Caco-2 (cell line): ENCODE data around the gene SKIC8. TPM values are rescaled to one million over a fixed set of nuclear protein-coding genes. Genes with fewer than 3 reads are reported as not detected.

Experiments
- BruUV-seq: library from RNA; stranded (reverse); fragments of 400-500 nt; replicated peaks from 2 replicates; lab custom pipeline; 2021; lab: Mats Ljungman, UMichigan
- CTCF ChIA-PET: fragments of 300-600 bp; sonication (Branson Sonifier 250); formaldehyde crosslinking; loops from one replicate; lab custom pipeline; 2022; ENCODE audit warnings: antibody characterized with exemption; lab: Charles Lee
- POLR2A ChIA-PET: fragments of 300-600 bp; sonication (Branson Sonifier 250); formaldehyde crosslinking; loops from one replicate; lab custom pipeline; 2022; ENCODE audit warnings: antibody characterized with exemption; lab: Charles Lee
- DNase-seq, 2 experiments: peaks; one replicate each; pipeline versions ENCODE4 v3.0.0 to v3.0.0-alpha.2; 2020 to 2022
- H3K27me3 ChIP-seq: replicated peaks from 2 replicates; pipeline ENCODE4 v1.6.0; 2011; ENCODE audit warnings: low read length; ENCODE audit not compliant: control insufficient read depth, insufficient read depth
- H3K36me3 ChIP-seq: 2 replicates; pipeline ENCODE4 v1.5.1; 2011; ENCODE audit warnings: low read length; ENCODE audit not compliant: control insufficient read depth, insufficient read depth
- H3K4me1 ChIP-seq: fragments of 250-450 bp; sonication (Bioruptor Pico); 2 replicates; pipeline ENCODE4 v1.5.1; 2020; ENCODE audit warnings: mild to moderate bottlenecking
- H3K4me3 ChIP-seq: 2 replicates; pipeline ENCODE4 v1.5.1; 2011; ENCODE audit warnings: low read depth, mild to moderate bottlenecking, control low read depth, low read length
- H3K9me3 ChIP-seq: fragments of 250-450 bp; sonication (Bioruptor Pico); 2 replicates; pipeline ENCODE4 v1.5.1; 2020; ENCODE audit warnings: mild to moderate bottlenecking, moderate library complexity
- H3K27ac Mint-ChIP-seq: one replicate; pipeline ENCODE4 v1.8.0; 2022; ENCODE audit warnings: mixed read lengths; ENCODE audit not compliant: unreplicated experiment
- H3K27me3 Mint-ChIP-seq: one replicate; pipeline ENCODE4 v1.8.0; 2022; ENCODE audit warnings: mixed read lengths; ENCODE audit not compliant: insufficient read depth, unreplicated experiment
- H3K36me3 Mint-ChIP-seq: one replicate; pipeline ENCODE4 v1.8.0; 2022; ENCODE audit warnings: mild to moderate bottlenecking, mixed read lengths; ENCODE audit not compliant: insufficient read depth, unreplicated experiment
- H3K4me1 Mint-ChIP-seq: one replicate; pipeline ENCODE4 v1.8.0; 2022; ENCODE audit warnings: low read depth, mixed read lengths; ENCODE audit not compliant: unreplicated experiment
- H3K4me3 Mint-ChIP-seq: one replicate; pipeline ENCODE4 v1.8.0; 2022; ENCODE audit warnings: mild to moderate bottlenecking, moderate library complexity, mixed read lengths; ENCODE audit not compliant: unreplicated experiment
- H3K9me3 Mint-ChIP-seq: one replicate; pipeline ENCODE4 v1.8.0; 2022; ENCODE audit warnings: mixed read lengths; ENCODE audit not compliant: unreplicated experiment
- intact Hi-C: fragments of 100-400 bp; cut with micrococcal nuclease; formaldehyde crosslinking; loops from one replicate; pipeline ENCODE4 v1.10.0; 2022; ENCODE audit not compliant: unreplicated experiment
- total RNA-seq: library from RNA; stranded (reverse); gene quantifications from 2 replicates; pipeline ENCODE4 v1.2.3, GENCODE V29; 2022
- TF ChIP-seq, protein P1 (sequence below), 2 experiments: fragments of 200-600 bp in 1 of 2; IDR thresholded peaks; 1 replicate in 1 of 2; 2 replicates in 1 of 2; pipeline versions ENCODE4 v1.5.1 to v1.8.0; 2011 to 2022; ENCODE audit warnings: antibody characterized with exemption in 1 of 2, control low read depth in 1 of 2, inconsistent platforms in 1 of 2, low read depth in 1 of 2, low read length in 1 of 2, mild to moderate bottlenecking in 1 of 2, moderate library complexity in 1 of 2; ENCODE audit not compliant: insufficient read depth in 1 of 2, severe bottlenecking in 1 of 2, unreplicated experiment in 1 of 2

Gene SKIC8
- total RNA-seq, 1 experiment from 2014 or later: 45.7 TPM

DNA sequence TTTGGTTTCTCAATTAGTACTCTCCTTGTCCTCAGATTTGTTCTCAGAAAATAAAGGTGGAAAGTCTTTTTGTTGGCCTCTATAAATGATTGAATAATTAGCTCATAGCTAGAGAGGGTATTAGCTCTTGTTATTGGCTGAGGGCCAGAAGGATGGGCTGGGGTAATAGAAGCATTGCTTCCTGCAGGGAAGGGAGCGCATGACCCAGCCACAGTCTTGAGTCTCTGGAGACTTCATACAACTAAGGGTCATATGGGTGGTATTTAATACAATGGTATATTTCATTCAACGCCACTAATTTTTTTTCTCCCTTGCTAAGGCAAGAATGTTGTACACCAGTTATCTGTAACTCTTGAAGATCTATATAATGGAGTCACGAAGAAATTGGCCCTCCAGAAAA, 26.6 kb downstream of the SKIC8 start:
- Histone ChIP-seq H3K27me3 (no peaks in the 10 kb centered on the region), H3K36me3 (no peaks in the 10 kb centered on the region), H3K4me3 (no peak overlapping the region), H3K9me3 (no peaks in the 10 kb centered on the region), H3K4me1 (0 out of 2 replicates have a peak, but pooled peaks cover 3% of the 10 kb centered on the region)
- Mint-ChIP-seq H3K27ac (no peak overlapping the region), H3K4me1 (no peaks in the 10 kb centered on the region), H3K27me3 (peaks cover 2% of the 10 kb centered on the region), H3K9me3 (no peaks in the 10 kb centered on the region), H3K4me3 (no peak overlapping the region), H3K36me3 (no peaks in the 10 kb centered on the region)
- intact Hi-C loops: no loop called here
- DNase-seq: no peak
- ChIA-PET CTCF (no interaction called here), POLR2A (no interaction called here)
- BruUV-seq: no TSS peak
- TF ChIP-seq, protein P1, sequence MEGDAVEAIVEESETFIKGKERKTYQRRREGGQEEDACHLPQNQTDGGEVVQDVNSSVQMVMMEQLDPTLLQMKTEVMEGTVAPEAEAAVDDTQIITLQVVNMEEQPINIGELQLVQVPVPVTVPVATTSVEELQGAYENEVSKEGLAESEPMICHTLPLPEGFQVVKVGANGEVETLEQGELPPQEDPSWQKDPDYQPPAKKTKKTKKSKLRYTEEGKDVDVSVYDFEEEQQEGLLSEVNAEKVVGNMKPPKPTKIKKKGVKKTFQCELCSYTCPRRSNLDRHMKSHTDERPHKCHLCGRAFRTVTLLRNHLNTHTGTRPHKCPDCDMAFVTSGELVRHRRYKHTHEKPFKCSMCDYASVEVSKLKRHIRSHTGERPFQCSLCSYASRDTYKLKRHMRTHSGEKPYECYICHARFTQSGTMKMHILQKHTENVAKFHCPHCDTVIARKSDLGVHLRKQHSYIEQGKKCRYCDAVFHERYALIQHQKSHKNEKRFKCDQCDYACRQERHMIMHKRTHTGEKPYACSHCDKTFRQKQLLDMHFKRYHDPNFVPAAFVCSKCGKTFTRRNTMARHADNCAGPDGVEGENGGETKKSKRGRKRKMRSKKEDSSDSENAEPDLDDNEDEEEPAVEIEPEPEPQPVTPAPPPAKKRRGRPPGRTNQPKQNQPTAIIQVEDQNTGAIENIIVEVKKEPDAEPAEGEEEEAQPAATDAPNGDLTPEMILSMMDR (IDR thresholded peaks at IDR 0.05; ENCODE audit: insufficient read depth in 1 of 2, low read depth in 1 of 2, low read length in 1 of 2, severe bottlenecking in 1 of 2, unreplicated experiment in 1 of 2): no peak

DNA sequence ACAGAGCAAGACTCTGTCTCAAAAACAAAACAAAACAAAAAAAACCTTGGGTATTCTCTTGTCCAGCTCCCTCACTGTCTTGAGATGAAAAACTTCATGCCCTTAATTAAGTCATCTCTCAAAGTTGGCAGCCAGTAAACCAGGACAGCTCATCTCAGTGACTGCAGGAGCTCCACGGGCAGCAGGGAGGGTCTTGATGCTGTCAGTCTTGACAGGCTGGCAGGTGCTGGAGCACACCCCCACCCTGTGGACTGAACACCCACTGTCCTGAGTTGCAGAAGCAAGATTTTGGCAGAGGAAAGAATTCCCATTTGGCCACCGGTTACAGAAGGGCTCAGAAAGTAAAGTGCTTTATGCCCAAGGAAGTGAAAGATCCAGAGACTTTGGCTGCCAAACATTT, 27.1 kb downstream of the SKIC8 start:
- intact Hi-C loops: no loop called here
- no TSS peak for BruUV-seq
- Mint-ChIP-seq H3K27ac (no peak overlapping the region), H3K36me3 (no peaks in the 10 kb centered on the region), H3K4me1 (no peaks in the 10 kb centered on the region), H3K9me3 (no peaks in the 10 kb centered on the region), H3K4me3 (no peak overlapping the region), H3K27me3 (peaks cover 2% of the 10 kb centered on the region)
- H3K27me3 ChIP-seq: no peaks in the 10 kb centered on the region
- H3K36me3 ChIP-seq: no peaks in the 10 kb centered on the region
- ChIA-PET CTCF (interaction anchor here (0.5 kb wide), 1 partner anchor 274 kb away, joined by 4 read pairs; no protein-coding TSS in a partner anchor), POLR2A (no interaction called here)
- no peak overlapping the region for H3K4me3 ChIP-seq
- TF ChIP-seq, protein P1 (IDR thresholded peaks at IDR 0.05; ENCODE audit: insufficient read depth in 1 of 2, low read depth in 1 of 2, low read length in 1 of 2, severe bottlenecking in 1 of 2, unreplicated experiment in 1 of 2): no peak
- no peak for DNase-seq
- 0 out of 2 replicates have a peak, but pooled peaks cover 3% of the 10 kb centered on the region for H3K4me1 ChIP-seq
- H3K9me3 ChIP-seq: no peaks in the 10 kb centered on the region

DNA sequence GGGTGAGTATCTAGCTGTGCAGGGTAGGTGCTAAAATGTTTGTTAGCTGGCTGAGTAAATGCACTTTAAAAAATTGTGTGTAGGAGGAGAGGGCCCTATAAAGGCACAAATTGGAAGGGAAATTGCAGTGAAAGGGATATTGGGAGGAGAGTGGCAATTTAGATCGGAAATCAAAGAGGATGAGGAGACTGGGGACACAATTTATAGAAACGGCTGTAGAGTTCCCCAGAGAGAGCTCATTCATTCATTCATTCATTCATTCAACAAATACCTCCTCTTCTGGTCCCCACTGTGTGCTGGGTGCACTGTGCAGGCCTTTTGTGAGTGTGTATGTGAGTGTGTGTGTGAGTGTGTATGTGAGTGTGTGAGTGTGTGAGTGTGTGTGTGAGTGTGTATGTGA, 32.6 kb downstream of the SKIC8 start:
- no peaks in the 10 kb centered on the region for H3K9me3 Mint-ChIP-seq
- intact Hi-C loops: no loop called here
- no TSS peak for BruUV-seq
- Histone ChIP-seq H3K4me1 (no peaks in the 10 kb centered on the region), H3K36me3 (no peaks in the 10 kb centered on the region), H3K4me3 (no peak overlapping the region), H3K9me3 (no peaks in the 10 kb centered on the region), H3K27me3 (no peaks in the 10 kb centered on the region; the same call in 1 of the 2 replicates)
- no peak overlapping the region for H3K4me3 Mint-ChIP-seq
- ChIA-PET CTCF (interaction anchor here (0.6 kb wide), 1 partner anchor 1714 kb away, joined by 5 read pairs; no protein-coding TSS in a partner anchor), POLR2A (no interaction called here)
- no peaks in the 10 kb centered on the region for H3K36me3 Mint-ChIP-seq
- H3K27ac Mint-ChIP-seq: no peak overlapping the region
- peaks cover 2% of the 10 kb centered on the region for H3K27me3 Mint-ChIP-seq
- H3K4me1 Mint-ChIP-seq: no peaks in the 10 kb centered on the region
- no peak for DNase-seq
- TF ChIP-seq, protein P1 (IDR thresholded peaks at IDR 0.05; ENCODE audit: insufficient read depth in 1 of 2, low read depth in 1 of 2, low read length in 1 of 2, severe bottlenecking in 1 of 2, unreplicated experiment in 1 of 2): no peak
